Sciatic nerve (tissue), 2 donors: ENCODE data around the gene COA1. TPM values are rescaled to one million over a fixed set of nuclear protein-coding genes. Genes with fewer than 3 reads are reported as not detected.

ENCODE experiments used
- ATAC-seq: fragments of 200-7000 bp; cut with Tn5 transposase; one replicate; pipeline ENCODE4 v1.9.1; 2020; ENCODE audit warnings: mild to moderate bottlenecking, moderate library complexity
- DNase-seq: peaks from one replicate; pipeline ENCODE4 v3.0.0-alpha.2; 2020; ENCODE audit warnings: low spot score
- intact Hi-C: fragments of 100-400 bp; cut with DNase I; formaldehyde crosslinking; loops from one replicate; pipeline ENCODE4 v1.14.2; 2022
- total RNA-seq: library from RNA; stranded (reverse); fragmentation: NEBNext Ultra II Directional; extraction: Animal tissue kit (Norgen Biotek cat#: 25700); gene quantifications from one replicate; pipeline ENCODE4 v1.2.1, GENCODE V29; 2021
- donor health status: DM: no; HTN: no; CAD: no.
- donor health status: DM: no; HTN: no; CAD: no.

The COA1 gene
- total RNA-seq, 1 donor from 2014 or later = 56.8 TPM

GRCh38 chr7:43760861-43761260 is 31.5 kb upstream of the COA1 start:
- DNase-seq (no peak), ATAC-seq (no peak)
- intact Hi-C loops = no loop called here

DNA sequence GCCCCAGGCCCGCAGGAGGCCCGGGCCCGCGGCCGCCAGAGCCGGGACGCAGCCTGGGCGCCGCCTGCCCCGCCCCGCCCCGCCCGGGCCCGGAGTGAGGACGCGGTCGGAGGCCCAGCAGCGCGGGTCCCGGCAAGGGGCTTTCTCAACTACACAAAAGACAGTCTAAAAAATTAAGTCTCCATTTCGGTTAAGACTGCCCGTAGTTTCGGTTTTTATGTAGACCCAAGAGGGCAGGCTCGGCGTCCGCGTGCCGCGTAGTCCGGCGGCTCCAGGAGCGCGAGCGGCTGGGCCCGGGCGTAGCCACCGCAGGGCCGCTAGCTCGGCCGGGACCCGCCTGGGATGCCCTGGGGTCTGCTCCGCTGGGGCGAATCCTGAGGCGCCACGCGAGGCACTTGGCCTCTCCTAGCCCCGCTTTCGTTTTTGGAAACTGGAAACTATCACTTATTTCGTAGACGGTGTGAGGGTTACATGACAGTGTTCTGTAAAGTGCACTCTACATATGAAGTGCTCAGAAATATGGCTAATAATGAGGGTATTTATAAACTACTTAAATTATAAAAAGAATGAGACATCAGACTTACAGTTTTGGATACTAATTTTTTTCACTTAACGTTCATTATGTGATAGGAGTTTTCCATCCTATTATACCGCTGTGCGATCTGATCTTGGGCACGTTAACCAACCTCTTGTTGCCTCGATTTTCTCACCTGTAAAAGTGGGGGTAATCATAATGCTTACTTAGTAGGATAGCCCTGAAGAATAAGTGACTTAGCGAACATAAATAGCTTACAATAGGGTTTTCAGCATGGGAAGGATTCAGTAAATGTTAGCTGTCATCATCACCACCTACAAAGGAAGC is 29.7 kb upstream of the COA1 start:
- DNase-seq (peak; percentile 66), ATAC-seq (peak; percentile 66)
- intact Hi-C loops = no loop called here

DNA sequence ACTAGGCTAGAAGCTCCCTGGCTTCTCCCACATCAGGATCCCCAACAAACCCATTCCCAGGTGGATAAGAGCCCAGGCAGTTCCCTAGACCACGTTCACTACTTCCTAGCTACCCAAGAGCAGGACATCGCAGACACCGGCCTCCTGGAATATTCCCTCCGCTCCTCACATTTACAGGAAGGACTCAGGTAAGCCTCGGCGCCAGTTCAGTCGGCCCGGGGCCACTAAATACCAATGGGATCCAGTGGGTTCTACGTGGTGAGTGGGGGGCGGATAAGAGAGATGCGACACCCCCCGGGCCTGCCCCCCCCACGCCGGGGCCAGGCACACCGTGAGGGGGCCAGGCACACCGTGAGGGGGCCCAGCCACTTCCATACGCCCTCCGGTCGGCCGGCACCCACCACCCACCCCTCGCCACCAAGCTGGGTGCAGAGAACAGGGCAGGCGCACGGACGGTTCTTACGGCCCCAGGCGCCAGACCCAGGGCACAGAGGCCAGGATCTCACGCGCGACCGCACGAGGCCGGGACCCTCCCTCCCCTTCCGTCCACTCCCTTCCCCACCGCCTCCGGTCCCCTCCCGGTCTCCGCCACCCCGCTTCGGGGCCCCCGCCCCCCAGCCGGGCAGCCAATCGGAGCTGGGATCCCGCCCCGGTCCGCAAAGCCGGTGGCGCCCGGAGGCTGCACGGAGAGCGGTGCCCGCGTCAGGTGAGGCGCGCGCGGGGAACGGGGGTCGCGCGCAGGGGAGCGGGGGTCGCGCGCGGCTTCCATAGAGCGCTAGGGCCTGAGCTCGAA is 28.9 kb upstream of the COA1 start, which contains the start of gene BLVRA:
BLVRA (plus strand) TSS at position 652 of the 793 bp plus-strand sequence. CDS start 12,479 bp downstream, outside the sequence.
- peak; percentile 81 for ATAC-seq
- DNase-seq = peak; percentile 85
- intact Hi-C loops = no loop called here

DNA sequence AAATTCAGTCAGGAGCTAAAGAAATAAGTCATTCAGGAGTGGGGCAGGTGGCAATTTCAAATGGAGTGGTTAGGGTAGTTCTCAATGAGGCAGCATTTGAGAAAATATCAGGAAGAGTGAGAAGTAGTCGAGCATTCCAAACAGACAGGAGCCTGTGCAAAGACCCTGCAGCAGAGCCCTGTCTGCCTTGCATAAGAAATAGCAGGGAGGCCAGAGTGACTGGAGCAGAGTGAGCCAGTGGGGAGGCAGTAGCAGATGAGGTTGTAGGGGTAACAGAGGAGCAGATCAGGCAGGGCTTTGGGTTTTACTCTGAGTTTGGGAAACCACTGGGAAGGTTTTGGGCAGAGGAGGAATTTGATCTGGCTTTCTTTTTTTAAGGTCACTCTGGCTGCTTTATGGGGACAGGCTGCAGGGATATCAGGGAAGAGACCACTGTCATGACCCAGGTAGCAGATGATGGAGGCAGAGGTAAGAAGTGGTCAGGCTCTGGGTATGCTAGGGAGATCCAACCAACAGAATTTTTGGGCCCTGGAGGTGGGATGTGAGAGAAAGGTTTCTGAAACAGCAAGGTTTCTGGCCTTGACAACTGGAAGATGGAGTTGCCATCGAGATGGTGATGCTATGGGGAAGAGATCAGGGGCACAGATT is 27.9 kb upstream of the COA1 start:
- DNase-seq (no peak), ATAC-seq (no peak)
- intact Hi-C loops = no loop called here

GRCh38 chr7:43756368-43757072 is 27.2 kb upstream of the COA1 start:
- intact Hi-C loops = no loop called here
- DNase-seq = no peak
- no peak for ATAC-seq

DNA sequence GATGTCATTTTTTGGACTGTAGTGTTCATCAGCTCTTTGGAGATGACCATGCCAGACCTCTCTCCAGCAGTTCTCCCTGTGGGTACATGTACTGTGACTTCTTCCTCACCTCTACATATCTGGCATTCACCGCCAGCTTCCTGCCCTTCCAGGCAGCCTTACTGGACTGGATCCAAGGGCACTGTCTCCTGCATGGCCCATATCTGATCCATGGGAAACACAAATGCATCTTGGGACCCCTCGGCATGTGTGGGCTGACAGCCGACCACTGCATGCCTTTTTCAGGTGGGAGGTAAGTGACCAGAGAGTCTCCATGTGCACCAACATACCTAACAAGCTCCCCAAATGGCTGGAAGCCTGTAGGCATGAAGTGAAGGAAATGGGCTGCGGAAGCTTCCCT is 25.3 kb upstream of the COA1 start:
- no peak for DNase-seq
- ATAC-seq = no peak
- intact Hi-C loops = no loop called here

DNA sequence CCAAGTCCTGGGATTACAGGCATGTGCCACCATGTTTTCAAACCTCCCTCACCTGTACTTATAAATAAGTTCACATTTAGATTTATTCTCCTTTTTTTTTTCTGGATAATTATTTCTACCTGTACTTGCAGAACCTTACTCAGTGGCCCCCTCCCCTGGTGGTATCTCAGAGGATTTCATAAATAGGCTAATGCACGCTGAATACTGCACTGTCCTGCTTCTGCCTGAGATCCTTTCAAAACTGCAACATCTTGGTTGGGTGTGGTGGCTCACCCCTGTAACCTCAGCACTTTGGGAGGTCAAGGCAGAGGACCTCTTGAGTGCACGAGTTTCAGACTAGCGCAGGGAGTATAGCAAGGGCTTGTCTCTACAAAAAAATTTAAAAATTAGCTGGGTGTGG is 24.5 kb upstream of the COA1 start:
- DNase-seq = no peak
- intact Hi-C loops = no loop called here
- ATAC-seq = no peak

DNA sequence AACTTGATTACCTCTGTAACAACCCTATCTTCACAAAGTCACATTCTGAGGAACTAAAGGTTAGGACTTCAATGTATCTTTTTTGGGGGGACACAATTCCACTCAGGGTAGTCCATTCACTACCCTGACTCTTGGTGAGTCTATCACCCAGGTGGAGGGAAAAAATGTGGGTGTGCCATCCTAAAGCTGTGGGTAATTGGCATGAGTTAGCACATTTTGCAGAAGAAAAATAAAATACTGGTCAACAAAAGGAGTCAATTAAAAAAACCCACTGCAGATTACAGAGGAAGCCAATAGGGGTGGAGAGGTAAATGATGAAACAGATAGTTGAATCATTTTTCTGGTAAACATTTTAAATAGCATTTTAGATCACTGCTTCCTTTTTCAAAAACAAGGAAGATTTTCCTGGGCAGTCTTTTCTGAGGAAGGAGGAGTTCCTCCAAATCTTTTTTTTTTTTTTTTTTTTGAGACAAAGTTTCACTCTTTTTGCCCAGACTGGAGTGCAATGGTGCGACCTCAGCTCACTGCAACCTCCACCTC is 24.0 kb upstream of the COA1 start:
- intact Hi-C loops = no loop called here
- no peak for DNase-seq
- no peak for ATAC-seq

GRCh38 chr7:43752411-43752810 is 23.1 kb upstream of the COA1 start:
- ATAC-seq (no peak), DNase-seq (no peak)
- intact Hi-C loops = no loop called here

DNA sequence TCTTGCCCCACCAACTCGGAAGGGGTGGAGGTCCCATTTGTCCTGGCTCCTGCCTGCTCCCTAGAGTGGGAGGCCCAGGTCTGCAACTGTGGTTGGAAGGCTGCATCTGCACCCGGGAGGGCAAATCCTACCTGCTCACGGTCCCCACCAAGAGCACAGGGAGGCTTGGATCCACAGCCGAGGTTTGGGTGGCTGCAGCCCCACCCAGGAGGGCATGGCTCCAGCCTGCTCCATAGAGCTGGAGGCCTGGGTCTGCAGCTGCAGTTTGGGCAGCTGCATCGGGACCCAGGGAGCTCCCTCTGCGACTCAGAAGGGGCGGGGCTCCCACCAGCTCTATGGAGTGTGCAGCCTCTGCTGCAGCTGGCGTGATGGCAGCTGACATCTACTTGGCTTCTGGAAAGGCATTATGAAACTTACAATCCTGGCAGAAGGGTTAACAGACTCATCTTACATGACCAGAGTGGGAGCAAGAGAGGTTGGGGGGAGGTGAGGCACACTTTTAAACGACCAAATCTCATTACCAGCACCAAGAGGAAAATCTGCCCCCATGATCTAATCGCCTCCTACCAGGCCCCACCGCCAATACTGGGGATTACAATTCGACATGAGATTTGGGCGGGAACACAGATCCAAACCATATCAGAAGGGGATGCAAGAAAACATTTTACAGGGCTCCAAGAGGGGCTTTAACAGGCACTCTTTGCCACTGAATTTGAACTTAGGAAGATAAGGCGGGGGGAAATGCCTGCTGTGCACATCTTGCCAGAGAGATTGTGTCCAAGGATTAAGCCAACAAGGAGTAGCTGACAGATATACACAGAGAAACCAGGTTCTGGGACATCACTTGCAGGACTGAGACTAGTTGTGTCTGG is 20.9 kb upstream of the COA1 start:
- ATAC-seq = peak; percentile 26
- no peak for DNase-seq
- intact Hi-C loops = no loop called here

DNA sequence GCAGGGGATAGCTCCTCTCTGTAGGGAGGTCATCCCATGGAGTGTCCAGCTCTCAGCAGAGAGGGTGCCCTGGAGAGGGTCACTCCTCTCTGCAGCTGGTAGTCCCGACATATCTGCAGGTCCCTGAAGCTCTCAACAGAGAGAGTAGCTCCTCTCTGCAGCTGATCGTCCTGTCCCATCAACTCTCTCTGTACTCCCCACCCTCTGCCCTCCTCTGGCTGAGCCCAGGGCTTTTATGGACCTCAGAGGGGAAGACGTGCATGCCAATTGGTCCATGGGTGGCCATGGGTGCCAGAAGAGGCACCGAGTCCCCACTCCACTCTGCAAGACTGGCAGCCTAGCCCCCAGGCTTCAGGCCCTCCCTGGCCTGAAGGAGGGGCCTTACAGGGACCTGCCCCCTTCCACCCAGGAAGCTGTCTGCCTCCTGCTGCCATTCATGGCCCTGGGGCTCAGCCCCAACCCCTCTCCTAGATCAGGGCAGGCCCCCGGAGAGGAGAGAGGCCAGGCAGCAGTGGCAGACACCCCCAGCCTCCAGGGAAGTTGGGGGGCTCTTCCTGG is 20.1 kb upstream of the COA1 start:
- intact Hi-C loops = no loop called here
- DNase-seq = no peak
- ATAC-seq = no peak

GRCh38 chr7:43747328-43748105 is 18.2 kb upstream of the COA1 start:
- ATAC-seq (no peak), DNase-seq (no peak)
- intact Hi-C loops = no loop called here

DNA sequence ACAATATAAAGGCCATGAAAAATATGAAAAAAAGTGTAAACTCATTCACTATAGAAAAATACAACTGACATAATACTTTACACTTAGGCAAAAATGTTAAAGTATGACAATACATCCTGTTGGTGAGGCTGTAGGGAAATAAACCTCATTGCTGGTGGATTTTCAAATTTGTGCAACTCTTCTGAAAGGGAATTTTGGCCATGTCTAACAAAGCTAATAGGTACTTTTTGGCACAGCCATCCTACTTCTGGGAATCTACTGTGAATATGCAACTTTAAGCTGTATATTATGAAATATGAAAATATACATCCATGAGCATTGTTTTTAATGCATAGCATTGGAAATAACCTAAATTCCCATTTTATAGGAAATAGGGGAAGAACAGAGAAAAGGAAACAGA is 13.4 kb upstream of the COA1 start:
- no peak for DNase-seq
- intact Hi-C loops = no loop called here
- ATAC-seq = no peak

DNA sequence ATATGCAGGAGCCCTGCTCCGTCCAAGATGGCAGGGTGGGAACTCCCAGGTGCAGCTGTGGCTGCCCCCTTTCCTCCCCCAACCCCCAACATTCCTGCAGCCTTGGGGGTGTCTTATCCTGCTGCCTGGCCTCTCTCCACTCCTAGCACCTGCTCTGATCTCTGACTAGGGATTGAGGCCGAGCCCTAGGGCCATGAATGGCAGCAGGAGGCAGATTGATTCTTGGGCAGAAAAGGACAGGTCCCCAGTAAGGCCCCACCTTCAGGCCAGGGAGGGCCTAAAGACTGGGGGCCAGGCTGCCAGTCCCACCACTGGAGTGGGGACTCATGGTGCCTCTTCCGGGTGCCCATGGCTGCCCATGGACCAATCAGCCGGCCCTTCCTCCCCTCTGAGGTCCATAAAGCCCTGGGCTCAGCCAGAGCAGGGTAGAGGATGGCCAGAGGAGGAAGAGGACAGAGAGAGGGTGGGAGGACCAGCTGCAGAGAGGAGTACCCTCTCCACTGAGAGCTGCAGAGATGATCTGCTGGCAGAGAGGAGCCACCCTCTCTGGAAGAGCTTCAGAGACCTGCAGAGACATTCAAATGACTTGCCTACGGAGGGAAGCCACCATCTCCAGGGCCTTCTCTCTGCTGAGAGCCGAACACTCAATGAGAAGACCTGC is 8.3 kb upstream of the COA1 start:
- no peak for DNase-seq
- intact Hi-C loops = no loop called here
- no peak for ATAC-seq

DNA sequence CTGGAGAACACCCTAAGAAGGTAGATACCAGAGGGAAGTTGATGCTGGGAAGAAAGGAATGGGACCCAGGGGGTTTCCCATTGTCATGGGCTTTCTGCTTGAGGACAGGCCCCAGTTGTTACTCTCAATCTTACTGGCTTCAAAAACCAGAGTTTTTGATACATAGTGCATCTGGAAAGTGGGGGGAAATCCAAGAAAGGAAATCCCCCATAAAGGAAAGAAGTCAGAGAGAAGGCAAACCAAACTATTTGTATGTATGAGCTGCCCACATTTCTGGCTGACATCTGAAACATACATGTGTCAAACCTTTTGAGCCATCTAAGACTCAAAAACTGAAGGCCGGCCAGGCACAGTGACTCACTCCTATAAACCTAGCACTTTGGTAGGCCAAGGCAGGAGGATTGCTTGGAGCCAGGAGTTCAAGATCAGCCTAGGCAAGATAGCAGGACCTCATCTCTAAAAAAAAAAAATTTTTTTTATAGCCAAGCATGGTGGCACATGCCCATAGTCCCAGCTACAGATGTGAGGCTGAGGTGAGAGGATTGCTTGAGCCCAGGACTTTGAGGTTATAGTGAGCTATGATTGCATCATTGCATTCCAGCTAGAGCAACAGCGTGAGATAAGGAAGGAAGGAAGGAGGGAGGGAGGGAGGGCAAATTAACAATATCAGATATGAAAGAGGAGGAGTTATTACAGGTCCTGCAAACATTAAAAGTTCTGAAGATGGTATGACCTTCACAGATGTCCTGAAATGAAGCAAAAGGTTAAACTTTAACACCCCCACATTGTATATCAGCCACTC is 6.7 kb upstream of the COA1 start:
- DNase-seq (no peak), ATAC-seq (no peak)
- intact Hi-C loops = no loop called here

DNA sequence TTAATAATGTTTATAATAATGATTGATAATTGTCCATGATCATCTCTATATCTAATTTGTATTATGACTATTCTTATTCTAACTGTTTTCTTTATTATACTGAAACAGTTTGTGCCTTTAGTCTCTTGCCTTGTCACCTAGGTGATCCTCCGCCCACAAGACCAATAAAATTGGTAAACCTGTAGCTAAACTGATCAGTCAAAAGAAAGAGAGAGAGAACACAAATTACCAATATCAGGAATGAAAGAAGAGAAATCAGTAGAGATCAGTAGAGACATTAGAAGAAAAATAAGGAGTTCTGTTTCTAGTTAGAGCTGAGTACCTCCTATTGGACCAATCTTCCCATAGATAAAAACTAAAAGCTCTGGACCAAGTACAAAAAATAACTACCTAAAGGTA is 6.1 kb upstream of the COA1 start:
- DNase-seq = no peak
- ATAC-seq = no peak
- intact Hi-C loops = no loop called here
